ENCODE measurements around the gene GPT2. TPM values are rescaled to one million over a fixed set of nuclear protein-coding genes. Genes with fewer than 3 reads are reported as not detected.
"Not testable (repeated sequence)": the region's sequence is repeated elsewhere in the genome, so short reads cannot be mapped to it uniquely, and the experiment has no call there.

GPT2 gene
- total RNA-seq, 2 experiments from 2014 or later, result 5.4 to 7.3 TPM

- H3K27ac Mint-ChIP-seq, result no peak overlapping the region
- H3K9me3 Mint-ChIP-seq (ENCODE audit: insufficient read depth), result no peaks in the 10 kb centered on the region
- no peak overlapping the region for H3K4me3 Mint-ChIP-seq
- ATAC-seq (peak; percentile 78), DNase-seq (peak; percentile 72)
- no peaks in the 10 kb centered on the region for H3K36me3 Mint-ChIP-seq (ENCODE audit: low read depth)
- CTCF ChIA-PET, result interaction anchor here (0.6 to 6.2 kb wide), 20 partner anchors 10 to 368 kb away, joined by 3 to 37 read pairs (median 4); no protein-coding TSS in a partner anchor
- peaks cover 5% of the 10 kb centered on the region for H3K4me1 Mint-ChIP-seq (ENCODE audit: low read depth)
- POLR2A ChIA-PET, result interaction anchor here (0.6 kb wide), 1 partner anchor 79 kb away, joined by 3 read pairs; no protein-coding TSS in a partner anchor
- no peaks in the 10 kb centered on the region for H3K27me3 Mint-ChIP-seq (ENCODE audit: low read depth)
Observed at GRCh38 chr16:46929378-46930332, 45.5 kb downstream of the GPT2 start.

GRCh38 chr16:46930861-46931260 lies 46.7 kb downstream of the GPT2 start:
- no peak overlapping the region for H3K27ac Mint-ChIP-seq
- no peak overlapping the region for H3K4me3 Mint-ChIP-seq

GRCh38 chr16:46932802-46933201 lies 48.6 kb downstream of the GPT2 start:
- DNase-seq (no peak), ATAC-seq (no peak)
- Mint-ChIP-seq H3K4me3 (no peak overlapping the region), H3K36me3 (ENCODE audit: low read depth) (no peaks in the 10 kb centered on the region), H3K9me3 (ENCODE audit: insufficient read depth) (no peaks in the 10 kb centered on the region), H3K4me1 (ENCODE audit: low read depth) (peaks cover 5% of the 10 kb centered on the region), H3K27me3 (ENCODE audit: low read depth) (no peaks in the 10 kb centered on the region), H3K27ac (no peak overlapping the region)
- CTCF ChIA-PET, result interaction anchor here (0.7 kb wide), 1 partner anchor 242 kb away, joined by 3 read pairs; no protein-coding TSS in a partner anchor
- POLR2A ChIA-PET, result no interaction called here

More at GRCh38 chr16:46930861-46931260, 46.7 kb downstream of the GPT2 start:
- no peaks in the 10 kb centered on the region for H3K9me3 Mint-ChIP-seq (ENCODE audit: insufficient read depth)
- DNase-seq (no peak), ATAC-seq (no peak)
- POLR2A ChIA-PET, result no interaction called here
- H3K36me3 Mint-ChIP-seq (ENCODE audit: low read depth), result no peaks in the 10 kb centered on the region
- CTCF ChIA-PET, result interaction anchor here (1.0 to 6.2 kb wide), 8 partner anchors 10 to 271 kb away, joined by 3 to 37 read pairs (median 6); no protein-coding TSS in a partner anchor
- no peaks in the 10 kb centered on the region for H3K27me3 Mint-ChIP-seq (ENCODE audit: low read depth)
- H3K4me1 Mint-ChIP-seq (ENCODE audit: low read depth), result peaks cover 5% of the 10 kb centered on the region

GRCh38 chr16:46937536-46937935 lies 53.4 kb downstream of the GPT2 start:
- Mint-ChIP-seq H3K27ac (no peak overlapping the region), H3K4me3 (no peak overlapping the region), H3K4me1 (ENCODE audit: low read depth) (peaks cover 8% of the 10 kb centered on the region), H3K36me3 (ENCODE audit: low read depth) (no peaks in the 10 kb centered on the region), H3K27me3 (ENCODE audit: low read depth) (no peaks in the 10 kb centered on the region), H3K9me3 (ENCODE audit: insufficient read depth) (no peaks in the 10 kb centered on the region)
- no peak for ATAC-seq
- CTCF ChIA-PET, result no interaction called here
- DNase-seq, result no peak
- POLR2A ChIA-PET, result interaction anchor here (0.6 kb wide), 1 partner anchor 36 kb away, joined by 3 read pairs; the partner anchor contains the start of gene DNAJA2

- POLR2A ChIA-PET, result interaction anchor here (1.2 kb wide), 1 partner anchor 28 kb away, joined by 3 read pairs; no protein-coding TSS in a partner anchor
- H3K9me3 Mint-ChIP-seq (ENCODE audit: insufficient read depth); H3K27ac Mint-ChIP-seq; H3K27me3 Mint-ChIP-seq (ENCODE audit: low read depth); DNase-seq; H3K4me3 Mint-ChIP-seq; H3K36me3 Mint-ChIP-seq (ENCODE audit: low read depth); ATAC-seq: not testable (repeated sequence)
- H3K4me1 Mint-ChIP-seq (ENCODE audit: low read depth), result peaks cover 18% of the 10 kb centered on the region
- CTCF ChIA-PET, result interaction anchor here (1.6 to 2.5 kb wide), 2 partner anchors 14 to 93 kb away, joined by 4 to 7 read pairs; no protein-coding TSS in a partner anchor
Observed at GRCh38 chr16:46944713-46945112, 60.6 kb downstream of the GPT2 start.

GRCh38 chr16:46947900-46948547 lies 63.9 kb downstream of the GPT2 start:
- H3K4me1 Mint-ChIP-seq (ENCODE audit: low read depth), result peaks cover 9% of the 10 kb centered on the region
- peak; percentile 60 for DNase-seq
- ChIA-PET CTCF (interaction anchor here (0.9 to 1.8 kb wide), 12 partner anchors 18 to 1217 kb away, joined by 3 to 10 read pairs (median 4); no protein-coding TSS in a partner anchor), POLR2A (interaction anchor here (0.6 kb wide), 1 partner anchor 26 kb away, joined by 3 read pairs; no protein-coding TSS in a partner anchor)
- no peaks in the 10 kb centered on the region for H3K9me3 Mint-ChIP-seq (ENCODE audit: insufficient read depth)
- peak; percentile 71 for ATAC-seq
- H3K36me3 Mint-ChIP-seq (ENCODE audit: low read depth), result no peaks in the 10 kb centered on the region
- no peaks in the 10 kb centered on the region for H3K27me3 Mint-ChIP-seq (ENCODE audit: low read depth)
- no peak overlapping the region for H3K4me3 Mint-ChIP-seq
- no peak overlapping the region for H3K27ac Mint-ChIP-seq

GRCh38 chr16:46948548-46949166 lies 64.5 kb downstream of the GPT2 start:
- ChIA-PET CTCF (interaction anchor here (0.9 to 1.8 kb wide), 12 partner anchors 18 to 1216 kb away, joined by 3 to 10 read pairs (median 4); no protein-coding TSS in a partner anchor), POLR2A (no interaction called here)
- no peak overlapping the region for H3K27ac Mint-ChIP-seq
- ATAC-seq (no peak), DNase-seq (no peak)
- H3K4me1 Mint-ChIP-seq (ENCODE audit: low read depth), result peaks cover 2% of the 10 kb centered on the region
- H3K27me3 Mint-ChIP-seq (ENCODE audit: low read depth), result no peaks in the 10 kb centered on the region
- H3K9me3 Mint-ChIP-seq (ENCODE audit: insufficient read depth), result no peaks in the 10 kb centered on the region
- H3K4me3 Mint-ChIP-seq, result no peak overlapping the region
- no peaks in the 10 kb centered on the region for H3K36me3 Mint-ChIP-seq (ENCODE audit: low read depth)

- Mint-ChIP-seq H3K36me3 (ENCODE audit: low read depth) (peaks cover 3% of the 10 kb centered on the region), H3K4me3 (no peak overlapping the region), H3K27me3 (ENCODE audit: low read depth) (no peaks in the 10 kb centered on the region), H3K27ac (no peak overlapping the region), H3K4me1 (ENCODE audit: low read depth) (no peaks in the 10 kb centered on the region), H3K9me3 (ENCODE audit: insufficient read depth) (no peaks in the 10 kb centered on the region)
- ChIA-PET CTCF (interaction anchor here (0.9 to 1.8 kb wide), 7 partner anchors 25 to 1215 kb away, joined by 3 to 10 read pairs (median 4); no protein-coding TSS in a partner anchor), POLR2A (no interaction called here)
- no peak for ATAC-seq
- no peak for DNase-seq
Observed at GRCh38 chr16:46949241-46949892, 65.2 kb downstream of the GPT2 start.

GRCh38 chr16:46950009-46950408 lies 65.8 kb downstream of the GPT2 start:
- Mint-ChIP-seq H3K4me1 (ENCODE audit: low read depth) (no peaks in the 10 kb centered on the region), H3K27me3 (ENCODE audit: low read depth) (no peaks in the 10 kb centered on the region), H3K4me3 (no peak overlapping the region), H3K9me3 (ENCODE audit: insufficient read depth) (no peaks in the 10 kb centered on the region), H3K27ac (no peak overlapping the region), H3K36me3 (ENCODE audit: low read depth) (peaks cover 7% of the 10 kb centered on the region)
- DNase-seq (no peak), ATAC-seq (no peak)
- ChIA-PET CTCF (interaction anchor here (0.9 to 1.1 kb wide), 2 partner anchors 20 to 192 kb away, joined by 3 read pairs; no protein-coding TSS in a partner anchor), POLR2A (interaction anchor here (0.6 kb wide), 1 partner anchor 17 kb away, joined by 3 read pairs; no protein-coding TSS in a partner anchor)

- CTCF ChIA-PET, result no interaction called here
Observed at GRCh38 chr16:46954562-46954961, 70.4 kb downstream of the GPT2 start.

More at GRCh38 chr16:46954562-46954961, 70.4 kb downstream of the GPT2 start:
- no peaks in the 10 kb centered on the region for H3K4me1 Mint-ChIP-seq (ENCODE audit: low read depth)
- POLR2A ChIA-PET, result no interaction called here
- DNase-seq (no peak), ATAC-seq (no peak)
- H3K27ac Mint-ChIP-seq, result no peak overlapping the region
- H3K27me3 Mint-ChIP-seq (ENCODE audit: low read depth), result no peaks in the 10 kb centered on the region
- no peaks in the 10 kb centered on the region for H3K9me3 Mint-ChIP-seq (ENCODE audit: insufficient read depth)
- no peak overlapping the region for H3K4me3 Mint-ChIP-seq
- peaks cover 29% of the 10 kb centered on the region for H3K36me3 Mint-ChIP-seq (ENCODE audit: low read depth)

All from activated CD8-positive, alpha-beta T cell treated with anti-CD3 and anti-CD28 coated beads, Interleukin-2, amount 10 ng/mL, durations not matched to agents 7 days and 5 days (primary cell).